NCI-H187 treated with DMSO at 0.1 percent for 48 hours (cell line): ENCODE measurements around the gene NECAB3.

ENCODE experiments used
- DNase-seq: peaks from one replicate; lab custom pipeline; 2025; lab: John Stamatoyannopoulos, UW

The NECAB3 gene

GRCh38 chr20:33663161-33664084 lies 10.8 kb downstream of the NECAB3 start:
- DNase-seq: no peak

GRCh38 chr20:33662172-33662571 lies 12.1 kb downstream of the NECAB3 start, which contains the start of gene C20orf144:
Gene C20orf144, plus strand, starts transcription at chr20:33662327. Its CDS starts 19 bp downstream, at chr20:33662346.
- DNase-seq: no peak

- DNase-seq: no peak
Measured at GRCh38 chr20:33660685-33661058, 13.6 kb downstream of the NECAB3 start.

- no peak for DNase-seq
Measured at GRCh38 chr20:33660035-33660684, 14.1 kb downstream of the NECAB3 start.

GRCh38 chr20:33659341-33660034 lies 14.7 kb downstream of the NECAB3 start:
- DNase-seq: no peak

GRCh38 chr20:33658929-33659328 lies 15.3 kb downstream of the NECAB3 start:
- DNase-seq: no peak

- no peak for DNase-seq
Measured at GRCh38 chr20:33658510-33658909, 15.7 kb downstream of the NECAB3 start.

- no peak for DNase-seq
Measured at GRCh38 chr20:33657704-33658095, 16.5 kb downstream of the NECAB3 start.

- DNase-seq: no peak
Measured at GRCh38 chr20:33656783-33657703, 17.2 kb downstream of the NECAB3 start.

- no peak for DNase-seq
Measured at GRCh38 chr20:33656010-33656782, 18.0 kb downstream of the NECAB3 start.

GRCh38 chr20:33655164-33655563 lies 19.1 kb downstream of the NECAB3 start:
- no peak for DNase-seq

- DNase-seq: no peak
Measured at GRCh38 chr20:33654680-33655161, 19.5 kb downstream of the NECAB3 start.

- DNase-seq: peak; percentile 97
Measured at GRCh38 chr20:33653900-33654596, 20.2 kb downstream of the NECAB3 start.

- DNase-seq: peak; percentile 44
Measured at GRCh38 chr20:33653218-33653899, 20.9 kb downstream of the NECAB3 start.

GRCh38 chr20:33651562-33652048 lies 22.6 kb downstream of the NECAB3 start:
- no peak for DNase-seq

- DNase-seq: no peak
Measured at GRCh38 chr20:33650753-33651561, 23.3 kb downstream of the NECAB3 start.

- DNase-seq: no peak
Measured at GRCh38 chr20:33650111-33650752, 24.0 kb downstream of the NECAB3 start.

GRCh38 chr20:33649201-33649681 lies 25.0 kb downstream of the NECAB3 start:
- DNase-seq: no peak
